Activated naive CD4-positive, alpha-beta T cell treated with anti-CD3 and anti-CD28 coated beads, Interleukin-2, amount 50 U/mL, for 16 hours (primary cell): ENCODE results near the gene NTNG2.
A peak's percentile ranks its signal among the peaks of the same experiment; 100 is the strongest.

Experiments
- DNase-seq: peaks from one replicate; pipeline ENCODE4 v3.0.0-alpha.2; 2020

The NTNG2 gene

GRCh38 chr9:132147331-132147730 is 14.5 kb upstream of the NTNG2 start:
- no peak for DNase-seq

GRCh38 chr9:132147839-132148238 is 14.0 kb upstream of the NTNG2 start:
- DNase-seq, result no peak

GRCh38 chr9:132150256-132150655 is 11.6 kb upstream of the NTNG2 start:
- no peak for DNase-seq

- no peak for DNase-seq
These were observed 10.7 kb upstream of the NTNG2 start for GRCh38 chr9:132151118-132151517.

- no peak for DNase-seq
These were observed 9.6 kb upstream of the NTNG2 start for GRCh38 chr9:132152231-132152630.

- no peak for DNase-seq
These were observed 6.8 kb upstream of the NTNG2 start for GRCh38 chr9:132154863-132155567.

GRCh38 chr9:132155568-132155895 is 6.3 kb upstream of the NTNG2 start:
- no peak for DNase-seq

GRCh38 chr9:132156262-132156661 is 5.6 kb upstream of the NTNG2 start:
- DNase-seq, result no peak

- DNase-seq, result no peak
These were observed 4.3 kb upstream of the NTNG2 start for GRCh38 chr9:132157347-132158116.

GRCh38 chr9:132160802-132161742 is 786 bp upstream of the NTNG2 start:
- DNase-seq, result peak; percentile 43

- DNase-seq, result no peak
These were observed 1.1 kb downstream of the NTNG2 start for GRCh38 chr9:132162764-132163456.

GRCh38 chr9:132163457-132163875 is 1.6 kb downstream of the NTNG2 start:
- DNase-seq, result no peak

GRCh38 chr9:132163876-132164603 is 2.2 kb downstream of the NTNG2 start:
- DNase-seq, result no peak

GRCh38 chr9:132164604-132165362 is 2.9 kb downstream of the NTNG2 start:
- no peak for DNase-seq

GRCh38 chr9:132166599-132166998 is 4.7 kb downstream of the NTNG2 start:
- no peak for DNase-seq

- DNase-seq, result no peak
These were observed 5.3 kb downstream of the NTNG2 start for GRCh38 chr9:132167192-132167591.

GRCh38 chr9:132168347-132168746 is 6.5 kb downstream of the NTNG2 start:
- DNase-seq, result no peak

GRCh38 chr9:132168851-132169250 is 7.0 kb downstream of the NTNG2 start:
- DNase-seq, result no peak

GRCh38 chr9:132169672-132170392 is 8.0 kb downstream of the NTNG2 start:
- peak; percentile 56 for DNase-seq

GRCh38 chr9:132171702-132172101 is 9.8 kb downstream of the NTNG2 start:
- no peak for DNase-seq

GRCh38 chr9:132172185-132172584 is 10.3 kb downstream of the NTNG2 start:
- DNase-seq, result no peak
